ENCODE data around the gene RAB7A. TPM values are rescaled to one million over a fixed set of nuclear protein-coding genes. Genes with fewer than 3 reads are reported as not detected.
"Not testable (repeated sequence)": the region's sequence is repeated elsewhere in the genome, so short reads cannot be mapped to it uniquely, and the experiment has no call there.

The RAB7A gene
- total RNA-seq, 1 donor from 2014 or later: 284 TPM

GRCh38 chr3:128742821-128743594 lies 17.0 kb downstream of the RAB7A start:
- H3K27ac Mint-ChIP-seq (ENCODE audit: unreplicated experiment): no peak overlapping the region

DNA sequence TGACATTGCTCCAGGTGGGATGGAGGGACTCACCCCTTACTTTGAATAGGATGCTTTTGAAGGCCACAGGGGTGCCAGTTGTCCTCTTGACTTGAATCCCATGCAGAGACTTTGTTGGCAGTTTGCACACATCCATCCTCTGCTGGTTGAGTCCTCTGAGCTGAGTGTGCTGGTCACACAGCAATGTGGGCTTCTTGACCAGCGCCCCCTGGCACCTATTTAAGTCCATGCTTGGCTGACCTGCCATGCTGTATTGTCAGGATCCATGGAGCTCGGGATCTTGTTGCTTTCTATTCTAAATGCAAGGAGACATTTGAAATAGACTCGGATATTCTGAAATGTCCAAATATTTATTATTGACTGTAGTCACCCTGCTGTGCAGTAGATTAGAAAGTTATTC lies 19.8 kb downstream of the RAB7A start:
- Mint-ChIP-seq H3K27ac (ENCODE audit: unreplicated experiment) (no peak overlapping the region), H3K36me3 (ENCODE audit: unreplicated experiment) (peaks cover 21% of the 10 kb centered on the region), H3K9me3 (ENCODE audit: unreplicated experiment) (no peaks in the 10 kb centered on the region), H3K4me1 (ENCODE audit: unreplicated experiment) (peaks cover 22% of the 10 kb centered on the region), H3K4me3 (ENCODE audit: unreplicated experiment) (no peak overlapping the region), H3K27me3 (ENCODE audit: unreplicated experiment) (no peaks in the 10 kb centered on the region)
- DNase-seq (ENCODE audit: extremely low spot score, unreplicated experiment): no peak
- TF ChIP-seq, protein P1, sequence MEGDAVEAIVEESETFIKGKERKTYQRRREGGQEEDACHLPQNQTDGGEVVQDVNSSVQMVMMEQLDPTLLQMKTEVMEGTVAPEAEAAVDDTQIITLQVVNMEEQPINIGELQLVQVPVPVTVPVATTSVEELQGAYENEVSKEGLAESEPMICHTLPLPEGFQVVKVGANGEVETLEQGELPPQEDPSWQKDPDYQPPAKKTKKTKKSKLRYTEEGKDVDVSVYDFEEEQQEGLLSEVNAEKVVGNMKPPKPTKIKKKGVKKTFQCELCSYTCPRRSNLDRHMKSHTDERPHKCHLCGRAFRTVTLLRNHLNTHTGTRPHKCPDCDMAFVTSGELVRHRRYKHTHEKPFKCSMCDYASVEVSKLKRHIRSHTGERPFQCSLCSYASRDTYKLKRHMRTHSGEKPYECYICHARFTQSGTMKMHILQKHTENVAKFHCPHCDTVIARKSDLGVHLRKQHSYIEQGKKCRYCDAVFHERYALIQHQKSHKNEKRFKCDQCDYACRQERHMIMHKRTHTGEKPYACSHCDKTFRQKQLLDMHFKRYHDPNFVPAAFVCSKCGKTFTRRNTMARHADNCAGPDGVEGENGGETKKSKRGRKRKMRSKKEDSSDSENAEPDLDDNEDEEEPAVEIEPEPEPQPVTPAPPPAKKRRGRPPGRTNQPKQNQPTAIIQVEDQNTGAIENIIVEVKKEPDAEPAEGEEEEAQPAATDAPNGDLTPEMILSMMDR (IDR thresholded peaks at IDR 0.05): no peak

More at GRCh38 chr3:128742821-128743594, 17.0 kb downstream of the RAB7A start:
- H3K4me3 Mint-ChIP-seq (ENCODE audit: unreplicated experiment): no peak overlapping the region
- H3K4me1 Mint-ChIP-seq (ENCODE audit: unreplicated experiment): peaks cover 10% of the 10 kb centered on the region
- no peaks in the 10 kb centered on the region for H3K27me3 Mint-ChIP-seq (ENCODE audit: unreplicated experiment)
- H3K36me3 Mint-ChIP-seq (ENCODE audit: unreplicated experiment): peaks cover 22% of the 10 kb centered on the region
- H3K9me3 Mint-ChIP-seq (ENCODE audit: unreplicated experiment): no peaks in the 10 kb centered on the region
- TF ChIP-seq, protein P1 (IDR thresholded peaks at IDR 0.05): no peak
- no peak for DNase-seq (ENCODE audit: extremely low spot score, unreplicated experiment)

- H3K27me3 Mint-ChIP-seq (ENCODE audit: unreplicated experiment): no peaks in the 10 kb centered on the region
- TF ChIP-seq, protein P1 (IDR thresholded peaks at IDR 0.05): no peak
- H3K4me1 Mint-ChIP-seq (ENCODE audit: unreplicated experiment): peaks cover 18% of the 10 kb centered on the region
- H3K36me3 Mint-ChIP-seq (ENCODE audit: unreplicated experiment): peaks cover 22% of the 10 kb centered on the region
- H3K4me3 Mint-ChIP-seq (ENCODE audit: unreplicated experiment): no peak overlapping the region
- H3K9me3 Mint-ChIP-seq (ENCODE audit: unreplicated experiment): no peaks in the 10 kb centered on the region
- DNase-seq (ENCODE audit: extremely low spot score, unreplicated experiment): no peak
- H3K27ac Mint-ChIP-seq (ENCODE audit: unreplicated experiment): no peak overlapping the region
These were observed 20.9 kb downstream of the RAB7A start for GRCh38 chr3:128746881-128747280.

DNA sequence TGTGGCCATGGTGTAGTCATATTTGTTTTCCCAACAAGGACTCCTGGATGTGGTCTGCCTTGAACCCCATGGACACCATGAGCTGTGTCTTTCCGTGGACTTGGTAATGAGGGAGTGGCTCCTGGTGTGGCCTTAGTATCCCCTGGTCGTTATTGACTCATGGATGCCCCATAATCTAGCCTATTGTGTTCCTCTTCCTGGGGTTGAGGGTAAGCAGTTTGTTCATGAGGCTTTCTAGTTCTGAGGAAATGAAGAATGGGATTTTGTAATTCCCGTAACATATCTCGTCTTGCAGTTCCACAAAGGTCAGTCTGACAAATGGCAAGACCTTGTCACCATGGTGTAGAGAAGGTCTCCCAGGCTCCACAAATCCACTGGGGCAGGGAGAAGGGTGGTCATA lies 22.6 kb downstream of the RAB7A start:
- Mint-ChIP-seq H3K36me3 (ENCODE audit: unreplicated experiment) (peaks cover 15% of the 10 kb centered on the region), H3K27ac (ENCODE audit: unreplicated experiment) (no peak overlapping the region), H3K9me3 (ENCODE audit: unreplicated experiment) (no peaks in the 10 kb centered on the region), H3K4me1 (ENCODE audit: unreplicated experiment) (peaks cover 22% of the 10 kb centered on the region), H3K4me3 (ENCODE audit: unreplicated experiment) (no peak overlapping the region), H3K27me3 (ENCODE audit: unreplicated experiment) (no peaks in the 10 kb centered on the region)
- no peak for DNase-seq (ENCODE audit: extremely low spot score, unreplicated experiment)
- TF ChIP-seq, protein P1 (IDR thresholded peaks at IDR 0.05): no peak

GRCh38 chr3:128749035-128749434 lies 23.1 kb downstream of the RAB7A start:
- H3K27ac Mint-ChIP-seq (ENCODE audit: unreplicated experiment): no peak overlapping the region
- H3K4me3 Mint-ChIP-seq (ENCODE audit: unreplicated experiment): no peak overlapping the region
- TF ChIP-seq, protein P1 (IDR thresholded peaks at IDR 0.05): no peak
- H3K27me3 Mint-ChIP-seq (ENCODE audit: unreplicated experiment): no peaks in the 10 kb centered on the region
- no peak for DNase-seq (ENCODE audit: extremely low spot score, unreplicated experiment)
- peaks cover 14% of the 10 kb centered on the region for H3K36me3 Mint-ChIP-seq (ENCODE audit: unreplicated experiment)
- peaks cover 22% of the 10 kb centered on the region for H3K4me1 Mint-ChIP-seq (ENCODE audit: unreplicated experiment)
- no peaks in the 10 kb centered on the region for H3K9me3 Mint-ChIP-seq (ENCODE audit: unreplicated experiment)

GRCh38 chr3:128749561-128749960 lies 23.6 kb downstream of the RAB7A start:
- not testable (repeated sequence) for DNase-seq (ENCODE audit: extremely low spot score, unreplicated experiment); H3K4me3 Mint-ChIP-seq (ENCODE audit: unreplicated experiment); H3K27me3 Mint-ChIP-seq (ENCODE audit: unreplicated experiment); H3K27ac Mint-ChIP-seq (ENCODE audit: unreplicated experiment); H3K9me3 Mint-ChIP-seq (ENCODE audit: unreplicated experiment)
- Mint-ChIP-seq H3K4me1 (ENCODE audit: unreplicated experiment) (peaks cover 25% of the 10 kb centered on the region), H3K36me3 (ENCODE audit: unreplicated experiment) (peaks cover 13% of the 10 kb centered on the region)
